Activated CD8-positive, alpha-beta memory T cell treated with anti-CD3 and anti-CD28 coated beads for 1 hour (primary cell): Measurements from ENCODE around the gene GDA.
A peak's percentile ranks its signal among the peaks of the same experiment; 100 is the strongest.
"Not testable (repeated sequence)": the region's sequence is repeated elsewhere in the genome, so short reads cannot be mapped to it uniquely, and the experiment has no call there.

Source experiments
- DNase-seq, 2 donors: peaks; one replicate each; pipeline ENCODE4 v3.0.0-alpha.2; 2020; ENCODE audit warnings: low read depth in 1 of 2; ENCODE audit errors: extremely low read depth in 1 of 2

GDA gene

GRCh38 chr9:72271613-72272478 is 122.6 kb downstream of the GDA start:
- DNase-seq = peak; percentile 4 to 7

- DNase-seq = no peak
Measured at GRCh38 chr9:72274441-72274840, 125.2 kb downstream of the GDA start.

- DNase-seq = no peak
Measured at GRCh38 chr9:72274916-72275315, 125.7 kb downstream of the GDA start.

GRCh38 chr9:72276429-72276828 is 127.2 kb downstream of the GDA start:
- no peak for DNase-seq

GRCh38 chr9:72278959-72279358 is 129.7 kb downstream of the GDA start:
- no peak for DNase-seq

- DNase-seq = peak; percentile 24 to 51
Measured at GRCh38 chr9:72280913-72281500, 131.8 kb downstream of the GDA start.

- DNase-seq = no peak
Measured at GRCh38 chr9:72289401-72289800, 140.2 kb downstream of the GDA start.

- no peak for DNase-seq
Measured at GRCh38 chr9:72290311-72290710, 141.1 kb downstream of the GDA start.

- DNase-seq = not testable (repeated sequence)
Measured at GRCh38 chr9:72291576-72291975, 142.3 kb downstream of the GDA start.

- no peak for DNase-seq
Measured at GRCh38 chr9:72292256-72292682, 143.0 kb downstream of the GDA start.

- DNase-seq = no peak
Measured at GRCh38 chr9:72292874-72293607, 143.8 kb downstream of the GDA start.

- no peak for DNase-seq
Measured at GRCh38 chr9:72294936-72295335, 145.7 kb downstream of the GDA start.

GRCh38 chr9:72297516-72297915 is 148.3 kb downstream of the GDA start:
- DNase-seq = no peak

GRCh38 chr9:72299017-72299603 is 149.9 kb downstream of the GDA start:
- DNase-seq = no peak

- no peak for DNase-seq
Measured at GRCh38 chr9:72300873-72301272, 151.6 kb downstream of the GDA start.
